SJSA1 (cell line): ENCODE data around the gene CTNNA2. TPM values are rescaled to one million over a fixed set of nuclear protein-coding genes. Genes with fewer than 3 reads are reported as not detected.
A peak's percentile ranks its signal among the peaks of the same experiment; 100 is the strongest.
"Not testable (repeated sequence)": the region's sequence is repeated elsewhere in the genome, so short reads cannot be mapped to it uniquely, and the experiment has no call there.

ENCODE experiments used
- DNase-seq, 2 experiments: peaks; one replicate each; pipeline ENCODE4 v3.0.0-alpha.2; 2015 to 2020; ENCODE audit warnings: low spot score in 2 of 2, low read depth in 1 of 2
- H3K27ac ChIP-seq: fragments of 250-450 bp; sonication (Bioruptor Pico); 2 replicates; pipeline ENCODE4 v1.5.1; 2020; ENCODE audit warnings: mild to moderate bottlenecking, moderate library complexity
- H3K27me3 ChIP-seq: fragments of 250-450 bp; sonication (Bioruptor Pico); replicated peaks from 2 replicates; pipeline ENCODE4 v1.5.1; 2020; ENCODE audit warnings: mild to moderate bottlenecking, moderate library complexity
- H3K36me3 ChIP-seq: fragments of 250-450 bp; sonication (Bioruptor Pico); 2 replicates; pipeline ENCODE4 v1.5.1; 2020; ENCODE audit warnings: mild to moderate bottlenecking
- H3K4me1 ChIP-seq: fragments of 250-450 bp; sonication (Bioruptor Pico); replicated peaks from 2 replicates; pipeline ENCODE4 v1.6.1; 2021; ENCODE audit warnings: mild to moderate bottlenecking
- H3K4me3 ChIP-seq: fragments of 250-450 bp; sonication (Bioruptor Pico); 2 replicates; pipeline ENCODE4 v1.5.1; 2020; ENCODE audit warnings: mild to moderate bottlenecking
- H3K9me3 ChIP-seq: fragments of 250-450 bp; sonication (Bioruptor Pico); replicated peaks from 2 replicates; pipeline ENCODE4 v1.5.1; 2020; ENCODE audit warnings: mild to moderate bottlenecking
- total RNA-seq: library from RNA; depleted of rRNA; stranded (reverse); fragments of >200 nt; shearing (Covaris generic); gene quantifications from 2 replicates; pipeline ENCODE4 v1.2.3, GENCODE V29; 2014

Gene CTNNA2
- total RNA-seq, 1 experiment from 2014 or later, result not detected

- Histone ChIP-seq H3K9me3 (no peaks in the 10 kb centered on the region), H3K36me3 (no peaks in the 10 kb centered on the region), H3K4me1 (no peaks in the 10 kb centered on the region), H3K4me3 (no peak overlapping the region), H3K27me3 (no peaks in the 10 kb centered on the region), H3K27ac (no peak overlapping the region)
- no peak for DNase-seq
Measured at GRCh38 chr2:80026040-80026729, 513.3 kb downstream of the CTNNA2 start.

GRCh38 chr2:80028051-80028450, 515.2 kb downstream of the CTNNA2 start:
- Histone ChIP-seq H3K9me3 (no peaks in the 10 kb centered on the region), H3K27ac (no peak overlapping the region), H3K27me3 (no peaks in the 10 kb centered on the region), H3K36me3 (no peaks in the 10 kb centered on the region), H3K4me3 (no peak overlapping the region), H3K4me1 (no peaks in the 10 kb centered on the region)
- no peak for DNase-seq

GRCh38 chr2:80028584-80028983, 515.7 kb downstream of the CTNNA2 start:
- H3K4me1 ChIP-seq, result no peaks in the 10 kb centered on the region
- H3K27me3 ChIP-seq, result no peaks in the 10 kb centered on the region
- H3K27ac ChIP-seq, result no peak overlapping the region
- H3K9me3 ChIP-seq, result no peaks in the 10 kb centered on the region
- no peak overlapping the region for H3K4me3 ChIP-seq
- no peak for DNase-seq
- H3K36me3 ChIP-seq, result no peaks in the 10 kb centered on the region

GRCh38 chr2:80030135-80030534, 517.3 kb downstream of the CTNNA2 start:
- H3K4me1 ChIP-seq, result no peaks in the 10 kb centered on the region
- no peaks in the 10 kb centered on the region for H3K9me3 ChIP-seq
- no peak overlapping the region for H3K4me3 ChIP-seq
- no peak overlapping the region for H3K27ac ChIP-seq
- no peak for DNase-seq
- H3K36me3 ChIP-seq, result no peaks in the 10 kb centered on the region
- H3K27me3 ChIP-seq, result no peaks in the 10 kb centered on the region

GRCh38 chr2:80032684-80033083, 519.8 kb downstream of the CTNNA2 start:
- not testable (repeated sequence) for H3K27me3 ChIP-seq, H3K36me3 ChIP-seq, H3K4me1 ChIP-seq, H3K9me3 ChIP-seq, H3K4me3 ChIP-seq, H3K27ac ChIP-seq, DNase-seq

- no peaks in the 10 kb centered on the region for H3K9me3 ChIP-seq
Measured at GRCh38 chr2:80035749-80036285, 523.0 kb downstream of the CTNNA2 start.

GRCh38 chr2:80037310-80037709, 524.5 kb downstream of the CTNNA2 start:
- Histone ChIP-seq H3K4me3 (no peak overlapping the region), H3K36me3 (no peaks in the 10 kb centered on the region), H3K27ac (no peak overlapping the region), H3K4me1 (no peaks in the 10 kb centered on the region), H3K27me3 (no peaks in the 10 kb centered on the region; the same call in 1 of the 2 replicates), H3K9me3 (no peaks in the 10 kb centered on the region)
- no peak for DNase-seq

More at GRCh38 chr2:80035749-80036285, 523.0 kb downstream of the CTNNA2 start:
- DNase-seq, result no peak
- Histone ChIP-seq H3K27me3 (no peaks in the 10 kb centered on the region; the same call in 1 of the 2 replicates), H3K4me1 (no peaks in the 10 kb centered on the region), H3K4me3 (no peak overlapping the region), H3K27ac (no peak overlapping the region), H3K36me3 (no peaks in the 10 kb centered on the region)

GRCh38 chr2:80040226-80040625, 527.4 kb downstream of the CTNNA2 start:
- Histone ChIP-seq H3K27ac (no peak overlapping the region), H3K9me3 (no peaks in the 10 kb centered on the region), H3K27me3 (no peaks in the 10 kb centered on the region; the same call in 1 of the 2 replicates), H3K4me3 (no peak overlapping the region), H3K36me3 (no peaks in the 10 kb centered on the region), H3K4me1 (no peaks in the 10 kb centered on the region)
- DNase-seq, result no peak

- Histone ChIP-seq H3K27me3 (no peaks in the 10 kb centered on the region), H3K4me3 (no peak overlapping the region), H3K36me3 (no peaks in the 10 kb centered on the region), H3K4me1 (no peaks in the 10 kb centered on the region), H3K27ac (no peak overlapping the region), H3K9me3 (no peaks in the 10 kb centered on the region; the same call in 1 of the 2 replicates)
- DNase-seq, result no peak
Measured at GRCh38 chr2:80042635-80043034, 529.8 kb downstream of the CTNNA2 start.

GRCh38 chr2:80048296-80048695, 535.4 kb downstream of the CTNNA2 start:
- no peak for DNase-seq
- H3K27ac ChIP-seq, result no peak overlapping the region
- H3K36me3 ChIP-seq, result no peaks in the 10 kb centered on the region
- H3K4me1 ChIP-seq, result peaks cover 8% of the 10 kb centered on the region
- H3K9me3 ChIP-seq, result no peaks in the 10 kb centered on the region; the same call in 1 of the 2 replicates
- H3K4me3 ChIP-seq, result no peak overlapping the region
- no peaks in the 10 kb centered on the region for H3K27me3 ChIP-seq

- peak in 1 of 2 experiments; percentile 14 for DNase-seq
- no peak overlapping the region for H3K27ac ChIP-seq
- H3K9me3 ChIP-seq, result no peaks in the 10 kb centered on the region; the same call in 1 of the 2 replicates
- H3K4me1 ChIP-seq, result peaks cover 21% of the 10 kb centered on the region
- H3K27me3 ChIP-seq, result no peaks in the 10 kb centered on the region
- no peaks in the 10 kb centered on the region for H3K36me3 ChIP-seq
- no peak overlapping the region for H3K4me3 ChIP-seq
Measured at GRCh38 chr2:80050246-80050645, 537.4 kb downstream of the CTNNA2 start.

GRCh38 chr2:80053522-80054345, 540.9 kb downstream of the CTNNA2 start:
- H3K9me3 ChIP-seq, result no peaks in the 10 kb centered on the region
- H3K27me3 ChIP-seq, result no peaks in the 10 kb centered on the region
- H3K27ac ChIP-seq, result peak overlapping the region; percentile 8; the same call in 1 of the 2 replicates
- H3K36me3 ChIP-seq, result no peaks in the 10 kb centered on the region
- H3K4me1 ChIP-seq, result peaks cover 21% of the 10 kb centered on the region
- peak in 1 of 2 experiments; percentile 36 for DNase-seq
- H3K4me3 ChIP-seq, result no peak overlapping the region

- DNase-seq, result no peak
Measured at GRCh38 chr2:80054346-80054675, 541.5 kb downstream of the CTNNA2 start.

GRCh38 chr2:80057956-80058355, 545.1 kb downstream of the CTNNA2 start:
- no peaks in the 10 kb centered on the region for H3K36me3 ChIP-seq
- DNase-seq, result no peak
- no peak overlapping the region for H3K27ac ChIP-seq
- H3K4me3 ChIP-seq, result no peak overlapping the region
- no peaks in the 10 kb centered on the region for H3K27me3 ChIP-seq
- H3K4me1 ChIP-seq, result peaks cover 16% of the 10 kb centered on the region
- H3K9me3 ChIP-seq, result no peaks in the 10 kb centered on the region

More at GRCh38 chr2:80054346-80054675, 541.5 kb downstream of the CTNNA2 start:
- Histone ChIP-seq H3K4me1 (peaks cover 21% of the 10 kb centered on the region), H3K9me3 (no peaks in the 10 kb centered on the region), H3K36me3 (no peaks in the 10 kb centered on the region), H3K4me3 (no peak overlapping the region), H3K27ac (peak overlapping the region; percentile 8; the same call in 1 of the 2 replicates), H3K27me3 (no peaks in the 10 kb centered on the region)
